HG03025 (cell line): ENCODE data around the gene PRAMEF4.
"Not testable (repeated sequence)": the region's sequence is repeated elsewhere in the genome, so short reads cannot be mapped to it uniquely, and the experiment has no call there.

ENCODE experiments used
- ATAC-seq: cut with Tn5 transposase; IDR thresholded peaks from one replicate; pipeline ENCODE4 v1.9.1; 2021; ENCODE audit warnings: mild to moderate bottlenecking, moderate library complexity; ENCODE audit not compliant: unreplicated experiment, low FRiP score

Gene PRAMEF4

DNA sequence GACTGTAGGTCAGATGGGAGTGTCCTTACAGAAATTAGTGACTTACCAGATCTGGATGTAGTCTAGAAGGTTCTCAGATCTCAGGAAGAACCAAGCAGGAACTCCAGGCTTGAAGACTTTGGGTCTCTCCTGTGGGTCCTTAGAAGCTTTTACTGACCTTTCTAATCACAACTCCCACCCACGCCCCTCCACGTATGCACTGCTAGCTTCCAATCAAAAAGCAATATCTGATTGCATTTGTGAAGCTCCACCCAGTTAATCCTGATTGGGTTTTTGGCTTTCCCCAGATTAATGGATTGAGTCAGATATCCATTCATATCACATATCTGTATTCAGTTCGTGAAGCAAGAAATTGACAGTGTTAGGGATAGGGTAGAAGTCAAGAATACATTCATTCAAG is at the start of gene PRAMEF4:
TSS of gene PRAMEF4 (minus strand) at position 101 of the 400 bp plus-strand sequence. CDS start 2,807 bp downstream, outside the sequence.
- not testable (repeated sequence) for ATAC-seq

GRCh38 chr1:12924368-12924767 is 38.4 kb upstream of the PRAMEF4 start:
- ATAC-seq: not testable (repeated sequence)

- not testable (repeated sequence) for ATAC-seq
These were observed 35.7 kb upstream of the PRAMEF4 start for GRCh38 chr1:12921749-12922148.

DNA sequence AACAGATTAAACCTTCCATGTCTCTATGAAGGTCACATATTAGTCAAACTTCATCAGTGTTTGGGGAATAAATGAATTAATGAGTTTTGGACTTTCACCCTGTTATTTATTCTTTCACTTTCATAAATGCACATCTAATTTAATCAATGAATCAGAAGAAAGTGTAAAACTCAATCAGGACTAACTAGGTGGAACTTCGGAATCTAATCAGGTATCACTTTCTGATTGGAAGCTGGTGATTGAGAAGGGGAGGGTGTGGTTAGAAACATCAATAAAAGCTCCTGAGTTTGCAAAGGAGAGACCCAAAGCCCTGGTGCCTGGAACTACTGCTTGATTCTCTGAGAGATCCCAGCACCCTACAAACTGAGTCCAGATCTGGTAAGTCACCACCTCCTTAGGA is 30.3 kb upstream of the PRAMEF4 start, which contains the start of gene PRAMEF7:
TSS of gene PRAMEF7 (plus strand) at position 301 of the 400 bp plus-strand sequence. CDS start 1,083 bp downstream, outside the sequence.
- ATAC-seq: not testable (repeated sequence)

- ATAC-seq: not testable (repeated sequence)
These were observed 18.0 kb upstream of the PRAMEF4 start for GRCh38 chr1:12903793-12904572.

DNA sequence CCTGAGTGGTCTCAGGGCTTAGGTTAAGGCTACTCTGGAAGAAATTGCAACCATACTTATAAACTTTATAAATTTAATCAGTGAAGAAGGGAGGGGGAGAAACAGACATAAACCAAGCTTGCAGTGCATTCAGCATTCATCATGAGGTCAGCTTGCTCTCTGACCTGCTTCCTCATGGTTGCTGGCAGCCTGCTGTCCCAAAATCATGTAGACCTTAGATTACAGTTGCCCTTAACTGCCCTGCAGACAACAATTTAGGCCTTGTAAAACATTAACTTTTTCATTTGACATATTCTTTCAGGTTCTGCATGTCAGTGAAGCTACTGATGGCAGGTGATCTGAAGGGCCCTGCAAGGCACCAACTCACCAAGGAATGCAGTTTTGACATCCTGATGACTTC is 13.2 kb upstream of the PRAMEF4 start:
- not testable (repeated sequence) for ATAC-seq

DNA sequence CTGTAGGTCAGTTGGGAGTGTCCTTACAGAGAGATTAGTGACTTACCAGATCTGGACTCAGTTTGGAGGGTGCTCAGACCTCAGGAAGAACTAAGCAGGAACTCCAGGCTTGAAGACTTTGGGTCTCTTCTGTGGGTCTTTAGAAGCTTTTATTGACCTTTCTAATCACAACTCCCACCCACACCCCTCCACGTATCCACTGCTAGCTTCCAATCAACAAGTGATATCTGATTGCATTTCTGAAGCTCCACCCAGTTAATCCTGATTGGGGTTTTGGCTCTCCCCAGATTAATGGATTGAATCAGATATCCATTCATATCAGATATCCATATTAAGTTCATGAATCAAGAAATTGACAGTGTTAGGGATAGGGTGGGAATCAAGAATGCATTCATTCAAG is 12.2 kb upstream of the PRAMEF4 start, which contains the start of gene PRAMEF10:
TSS of gene PRAMEF10 (minus strand) at position 101 of the 400 bp plus-strand sequence. CDS start 2,423 bp downstream, outside the sequence.
- not testable (repeated sequence) for ATAC-seq

GRCh38 chr1:12878453-12878852 is 7.5 kb downstream of the PRAMEF4 start:
- ATAC-seq: not testable (repeated sequence)

DNA sequence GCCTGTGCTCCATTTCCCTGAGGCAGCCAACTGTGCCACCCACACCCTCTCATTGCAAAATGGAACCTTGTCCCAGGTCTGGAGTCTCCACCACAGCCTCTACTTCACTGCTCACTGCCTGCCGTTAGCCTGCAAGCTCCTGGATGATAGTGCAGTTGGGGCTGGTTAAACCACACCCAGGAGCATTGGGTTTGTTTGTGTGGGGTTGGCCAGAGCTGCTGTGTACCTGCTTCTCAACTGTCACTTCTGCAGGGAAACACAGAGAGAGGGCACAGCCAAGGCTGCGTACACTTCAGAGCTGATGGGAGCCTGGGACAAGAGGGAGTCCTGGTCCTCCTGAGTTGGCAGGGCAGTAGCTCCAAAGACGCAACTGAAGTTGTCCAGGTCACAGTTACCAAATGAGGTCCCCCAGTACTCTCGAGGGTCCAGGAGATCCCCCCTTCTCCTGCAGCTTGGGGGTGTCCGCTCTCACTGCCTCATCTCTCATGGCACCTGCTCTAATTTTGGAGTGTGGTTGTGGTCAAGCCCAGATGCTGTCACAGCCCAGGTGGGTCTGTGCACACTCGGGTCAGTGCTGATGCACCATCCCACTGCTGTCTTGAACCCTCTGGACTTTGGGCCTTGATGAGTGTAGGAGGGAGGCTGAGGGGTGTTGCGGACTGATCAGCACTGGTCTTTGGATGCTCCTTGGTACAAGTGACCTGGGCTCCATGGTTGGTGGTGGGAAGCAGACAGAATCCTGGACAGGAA is 22.7 kb downstream of the PRAMEF4 start:
- ATAC-seq: not testable (repeated sequence)

DNA sequence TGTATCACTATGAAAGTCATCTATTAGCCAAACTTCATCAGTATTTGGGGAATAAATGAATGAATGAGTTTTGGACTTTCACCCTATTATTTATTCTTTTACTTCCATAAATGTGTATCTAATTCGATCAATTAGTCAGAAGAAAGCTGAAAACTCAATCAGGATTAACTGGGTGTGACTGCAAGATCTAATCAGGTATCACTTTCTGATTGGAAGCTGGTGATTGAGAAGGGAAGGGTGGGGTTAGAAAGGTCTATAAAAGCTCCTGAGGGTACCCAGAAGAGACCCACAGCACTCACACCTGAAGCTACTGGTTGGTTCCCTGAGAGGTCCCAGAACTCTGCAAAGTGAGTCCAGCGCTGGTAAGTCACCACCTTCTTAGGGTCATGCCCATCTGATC is 29.2 kb downstream of the PRAMEF4 start, which contains the start of gene PRAMEF2:
TSS of gene PRAMEF2 (plus strand) at position 301 of the 400 bp plus-strand sequence. CDS start 1,924 bp downstream, outside the sequence.
- not testable (repeated sequence) for ATAC-seq

DNA sequence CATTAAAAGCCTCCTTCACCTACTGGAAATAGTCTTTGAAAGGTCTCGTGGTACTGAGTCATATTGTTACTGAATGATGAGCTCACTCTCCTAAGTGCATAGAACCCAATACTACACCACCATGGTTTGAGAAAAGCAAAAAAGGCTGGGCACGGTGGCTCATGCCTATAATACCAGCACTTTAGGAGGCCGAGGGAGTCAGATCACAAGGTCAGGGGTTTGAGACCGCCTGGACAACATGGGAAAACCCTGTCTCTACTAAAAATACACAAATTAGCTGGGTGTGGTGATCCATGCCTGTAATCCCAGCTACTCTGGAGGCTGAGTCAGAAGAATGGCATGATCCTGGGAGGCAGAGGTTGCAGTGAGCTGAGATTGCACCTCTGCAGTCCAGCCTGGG is 34.2 kb downstream of the PRAMEF4 start:
- no peak for ATAC-seq

DNA sequence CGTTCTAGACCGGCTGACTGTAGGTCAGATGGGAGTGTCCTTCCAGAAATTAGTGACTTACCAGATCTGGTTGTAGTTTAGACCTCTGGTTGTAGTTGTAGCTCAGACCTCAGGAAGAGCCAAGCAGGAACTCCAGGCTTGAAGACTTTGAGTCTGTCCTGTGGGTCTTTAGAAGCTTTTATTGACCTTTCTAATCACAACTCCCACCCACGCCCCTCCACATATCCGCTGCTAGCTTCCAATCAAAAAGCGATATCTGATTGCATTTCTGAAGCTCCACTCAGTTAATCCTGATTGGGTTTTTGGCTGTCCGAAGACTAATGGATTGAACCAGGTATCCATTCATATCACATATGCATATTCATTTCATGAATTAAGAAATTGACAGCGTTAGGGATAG is 37.4 kb downstream of the PRAMEF4 start, which contains the start of gene HNRNPCL1:
TSS of gene HNRNPCL1 (minus strand) at position 101 of the 400 bp plus-strand sequence. CDS start 431 bp downstream, outside the sequence.
- ATAC-seq: not testable (repeated sequence)

- not testable (repeated sequence) for ATAC-seq
These were observed 52.8 kb downstream of the PRAMEF4 start for GRCh38 chr1:12833251-12833650.

DNA sequence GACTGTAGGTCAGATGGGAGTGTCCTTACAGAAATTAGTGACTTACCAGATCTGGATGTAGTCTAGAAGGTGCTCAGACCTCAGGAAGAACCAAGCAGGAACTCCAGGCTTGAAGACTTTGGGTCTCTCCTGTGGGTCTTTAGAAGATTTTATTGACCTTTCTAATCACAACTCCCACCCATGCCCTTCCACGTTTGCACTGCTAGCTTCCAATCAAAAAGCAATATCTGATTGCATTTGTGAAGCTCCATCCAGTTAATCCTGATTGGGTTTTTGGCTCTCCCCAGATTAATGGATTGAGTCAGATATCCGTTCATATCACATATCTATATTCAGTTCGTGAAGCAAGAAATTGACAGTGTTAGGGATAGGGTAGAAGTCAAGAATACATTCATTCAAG is 54.7 kb downstream of the PRAMEF4 start, which contains the start of gene PRAMEF11:
TSS of gene PRAMEF11 (minus strand) at position 101 of the 400 bp plus-strand sequence. CDS start 2,621 bp downstream, outside the sequence.
- ATAC-seq: not testable (repeated sequence)
